ENCODE results near the gene CHST8. TPM values are rescaled to one million over a fixed set of nuclear protein-coding genes. Genes with fewer than 3 reads are reported as not detected.

CHST8 gene
- total and polyA plus RNA-seq, 2 of the 13 experiments (the other 11 are each of a cell fraction or from before 2014, with no cell fraction given), result not detected

DNA sequence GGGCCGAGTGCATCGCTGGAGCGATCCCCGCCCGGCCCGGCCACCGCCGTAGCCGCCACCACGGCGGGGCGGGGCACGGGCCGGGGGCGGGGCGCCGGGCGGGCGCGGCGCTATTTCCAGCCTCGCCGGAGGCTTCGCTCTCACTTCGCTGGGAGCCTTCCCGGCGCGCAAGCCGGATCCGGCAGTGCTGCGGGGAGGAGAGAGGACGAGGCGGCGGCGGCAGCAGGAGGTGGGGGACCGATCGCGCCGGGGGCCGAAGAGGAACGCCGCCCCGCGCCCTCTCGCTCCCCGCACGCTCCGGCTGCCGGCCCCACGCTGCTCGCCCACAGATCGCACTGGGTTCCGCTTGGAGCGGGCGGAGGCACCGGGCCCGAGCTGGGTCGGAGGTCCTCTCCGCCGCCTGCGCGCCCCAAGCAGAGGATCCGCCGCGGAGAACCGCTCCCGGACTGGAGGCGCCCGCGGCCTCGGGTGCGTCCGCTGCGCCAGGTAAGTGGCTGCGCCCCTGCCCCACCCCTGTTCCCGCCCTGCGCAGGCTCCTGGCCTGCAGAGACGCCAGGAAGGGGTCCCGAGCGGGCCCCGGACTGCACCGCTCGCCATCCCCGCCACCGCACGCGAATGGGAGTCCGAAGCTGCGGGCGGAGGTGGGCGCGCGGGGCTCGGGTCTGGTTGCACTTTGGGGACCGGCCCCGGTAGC, at the start of gene CHST8 (continued):
- TF ChIP-seq, protein P1, sequence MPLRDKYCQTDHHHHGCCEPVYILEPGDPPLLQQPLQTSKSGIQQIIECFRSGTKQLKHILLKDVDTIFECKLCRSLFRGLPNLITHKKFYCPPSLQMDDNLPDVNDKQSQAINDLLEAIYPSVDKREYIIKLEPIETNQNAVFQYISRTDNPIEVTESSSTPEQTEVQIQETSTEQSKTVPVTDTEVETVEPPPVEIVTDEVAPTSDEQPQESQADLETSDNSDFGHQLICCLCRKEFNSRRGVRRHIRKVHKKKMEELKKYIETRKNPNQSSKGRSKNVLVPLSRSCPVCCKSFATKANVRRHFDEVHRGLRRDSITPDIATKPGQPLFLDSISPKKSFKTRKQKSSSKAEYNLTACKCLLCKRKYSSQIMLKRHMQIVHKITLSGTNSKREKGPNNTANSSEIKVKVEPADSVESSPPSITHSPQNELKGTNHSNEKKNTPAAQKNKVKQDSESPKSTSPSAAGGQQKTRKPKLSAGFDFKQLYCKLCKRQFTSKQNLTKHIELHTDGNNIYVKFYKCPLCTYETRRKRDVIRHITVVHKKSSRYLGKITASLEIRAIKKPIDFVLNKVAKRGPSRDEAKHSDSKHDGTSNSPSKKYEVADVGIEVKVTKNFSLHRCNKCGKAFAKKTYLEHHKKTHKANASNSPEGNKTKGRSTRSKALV (CRISPR knock-in tag; IDR thresholded peaks at IDR 0.05), result no peak
- no peak for TF ChIP-seq ZNF331 (CRISPR knock-in tag; IDR thresholded peaks at IDR 0.05)

DNA sequence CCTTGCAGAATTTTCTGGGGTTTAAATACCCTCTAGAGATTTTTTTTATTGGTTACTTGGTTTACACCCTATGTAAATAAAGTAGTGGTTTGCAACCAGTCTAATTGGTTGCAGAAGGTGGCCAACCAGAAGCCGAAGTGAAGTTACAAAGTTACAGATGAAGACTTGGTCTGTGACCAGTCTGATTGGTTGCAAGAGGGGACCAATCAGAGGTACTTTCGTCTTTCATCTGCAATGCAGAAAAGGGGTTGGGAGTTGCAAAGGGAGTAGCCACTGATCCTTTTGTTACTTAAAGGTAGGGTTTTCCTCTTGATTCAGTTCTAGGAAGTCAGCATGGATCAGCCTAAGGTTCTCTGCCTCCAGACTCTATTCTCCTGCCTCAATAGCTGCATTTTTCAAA, 48.8 kb upstream of the CHST8 start:
- Histone ChIP-seq H3K27ac (ENCODE audit: extremely low read length, insufficient read depth, low read length) (no peak overlapping the region), H3K4me3 (replicated peaks in 1 of 3; ENCODE audit: insufficient read depth in 1 of 3, low read depth in 2 of 3, low read length in 3 of 3) (no peak overlapping the region), H3K4me2 (ENCODE audit: low read depth, low read length) (no peak overlapping the region), H3K36me3 (replicated peaks in 1 of 2; ENCODE audit: control insufficient read depth in 1 of 2, insufficient read depth in 2 of 2, low read length in 2 of 2) (no peaks in the 10 kb centered on the region), H3K27me3 (ENCODE audit: control insufficient read depth in 1 of 2, insufficient read depth in 2 of 2, low read length in 2 of 2) (no peaks in the 10 kb centered on the region), H3K9ac (ENCODE audit: insufficient read depth, low read depth, low read length) (no peak overlapping the region), H2AFZ (ENCODE audit: low read length) (no peak overlapping the region), H3K4me1 (ENCODE audit: insufficient read depth, low read length) (no peaks in the 10 kb centered on the region), H3K9me3 (ENCODE audit: low read length) (peaks cover 19% of the 10 kb centered on the region), H4K20me1 (ENCODE audit: insufficient read depth, low read length) (no peaks in the 10 kb centered on the region), H3K79me2 (ENCODE audit: insufficient read depth, low read length) (no peaks in the 10 kb centered on the region)
- BruUV-seq (replicated peaks), result no TSS peak
- ATAC-seq (no peak), DNase-seq (ENCODE audit: low spot score) (no peak), FAIRE-seq (no peak)
- ChIA-PET CTCF (ENCODE audit: low intra/inter-chr PET ratio, low total read pairs) (no interaction called here), POLR2A (no interaction called here)
- 7% methylated on average over 2 of the region's 2 CpGs for WGBS (ENCODE audit: low lambda C conversion rate)
- intact Hi-C loops (cut with micrococcal nuclease; ENCODE audit: unreplicated experiment), result no loop called here
- TF ChIP-seq ZNF773 (CRISPR knock-in tag; IDR thresholded peaks at IDR 0.05; ENCODE audit: borderline replicate concordance), result no peak
- no peak for TF ChIP-seq KLF15 (CRISPR knock-in tag; IDR thresholded peaks at IDR 0.05; ENCODE audit: borderline replicate concordance)
- TF ChIP-seq, protein P2, sequence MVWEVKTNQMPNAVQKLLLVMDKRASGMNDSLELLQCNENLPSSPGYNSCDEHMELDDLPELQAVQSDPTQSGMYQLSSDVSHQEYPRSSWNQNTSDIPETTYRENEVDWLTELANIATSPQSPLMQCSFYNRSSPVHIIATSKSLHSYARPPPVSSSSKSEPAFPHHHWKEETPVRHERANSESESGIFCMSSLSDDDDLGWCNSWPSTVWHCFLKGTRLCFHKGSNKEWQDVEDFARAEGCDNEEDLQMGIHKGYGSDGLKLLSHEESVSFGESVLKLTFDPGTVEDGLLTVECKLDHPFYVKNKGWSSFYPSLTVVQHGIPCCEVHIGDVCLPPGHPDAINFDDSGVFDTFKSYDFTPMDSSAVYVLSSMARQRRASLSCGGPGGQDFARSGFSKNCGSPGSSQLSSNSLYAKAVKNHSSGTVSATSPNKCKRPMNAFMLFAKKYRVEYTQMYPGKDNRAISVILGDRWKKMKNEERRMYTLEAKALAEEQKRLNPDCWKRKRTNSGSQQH (CRISPR knock-in tag; IDR thresholded peaks at IDR 0.05; ENCODE audit: low read depth), result no peak
- TF ChIP-seq, protein P3, sequence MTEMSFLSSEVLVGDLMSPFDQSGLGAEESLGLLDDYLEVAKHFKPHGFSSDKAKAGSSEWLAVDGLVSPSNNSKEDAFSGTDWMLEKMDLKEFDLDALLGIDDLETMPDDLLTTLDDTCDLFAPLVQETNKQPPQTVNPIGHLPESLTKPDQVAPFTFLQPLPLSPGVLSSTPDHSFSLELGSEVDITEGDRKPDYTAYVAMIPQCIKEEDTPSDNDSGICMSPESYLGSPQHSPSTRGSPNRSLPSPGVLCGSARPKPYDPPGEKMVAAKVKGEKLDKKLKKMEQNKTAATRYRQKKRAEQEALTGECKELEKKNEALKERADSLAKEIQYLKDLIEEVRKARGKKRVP (CRISPR knock-in tag; IDR thresholded peaks at IDR 0.05), result no peak
- no peak for TF ChIP-seq ZNF564 (CRISPR knock-in tag; IDR thresholded peaks at IDR 0.05)
- no peak for TF ChIP-seq ZSCAN29 (CRISPR knock-in tag; conservative IDR thresholded peaks at IDR 0.05)
- no peak for TF ChIP-seq CENPT (CRISPR knock-in tag; IDR thresholded peaks at IDR 0.05; ENCODE audit: low read depth)
- TF ChIP-seq ZNF124 (CRISPR knock-in tag; IDR thresholded peaks at IDR 0.05), result no peak
- no peak for TF ChIP-seq CHD2 (IDR thresholded peaks at IDR 0.05; ENCODE audit: low read depth, low read length)
- no peak for TF ChIP-seq SNRNP70 (IDR thresholded peaks at IDR 0.05; ENCODE audit: low read depth, low read length)
- in situ Hi-C loops (cut with HindIII; ENCODE audit: extremely low pct_ligation_motif_present, low pct_unique_long_range_greater_than_20kb), result no loop called here

All from HepG2 (cell line).